GM12878 (cell line): Measurements from ENCODE around the gene CCDC141. TPM values are rescaled to one million over a fixed set of nuclear protein-coding genes. Genes with fewer than 3 reads are reported as not detected.

Source experiments
- ATAC-seq: fragments of 200-7000 bp; cut with Tn5 transposase; 3 replicates; pipeline ENCODE4 v1.9.1; 2020; ENCODE audit warnings: mild to moderate bottlenecking, moderate library complexity
- BruUV-seq: library from RNA; stranded (reverse); fragments of 400-500 nt; replicated peaks from 2 replicates; lab custom pipeline; 2021; lab: Mats Ljungman, UMichigan
- CTCF ChIA-PET: fragments of 300-600 bp; sonication (Branson Sonifier 250); formaldehyde crosslinking; extraction: SDS; loops from one replicate; lab custom pipeline; 2021; ENCODE audit warnings: inconsistent platforms; lab: Yijun Ruan, JAX
- POLR2A ChIA-PET: fragments of 350-600 bp; formaldehyde crosslinking; extraction: SDS; loops from one replicate; lab custom pipeline; 2021; ENCODE audit warnings: inconsistent platforms; lab: Charles Lee
- RAD21 ChIA-PET: fragments of 300-600 bp; sonication (Branson Sonifier 250); formaldehyde crosslinking; loops from one replicate; lab custom pipeline; 2023; ENCODE audit warnings: antibody characterized with exemption; ENCODE audit not compliant: unreplicated experiment; lab: Charles Lee
- SMC1A ChIA-PET: fragments of 300-600 bp; sonication (Branson Sonifier 250); formaldehyde crosslinking; loops from one replicate; lab custom pipeline; 2023; ENCODE audit not compliant: unreplicated experiment, uncharacterized antibody; lab: Charles Lee
- DNase-seq: peaks from one replicate; pipeline ENCODE4 v3.0.0-alpha.2; 2011; ENCODE audit warnings: low read depth, low spot score
- FAIRE-seq: peaks from 3 replicates; lab custom pipeline; 2011; peaks lifted over from hg19 to GRCh38; lab: Jason Lieb, UNC
- H2AFZ ChIP-seq: 2 replicates; pipeline ENCODE4 v1.6.0; 2011; ENCODE audit warnings: low read depth, low read length, control low read depth; ENCODE audit not compliant: control insufficient read depth
- H3K27ac ChIP-seq: 2 replicates; pipeline ENCODE4 v1.5.1; 2011; ENCODE audit warnings: control low read depth; ENCODE audit not compliant: control insufficient read depth, insufficient read depth
- H3K27me3 ChIP-seq, 2 experiments: replicated peaks in 1 of 2; 2 replicates each; pipeline versions ENCODE4 v1.6.0 to v1.6.1; 2011; ENCODE audit warnings: low read length in 1 of 2; ENCODE audit not compliant: control insufficient read depth in 2 of 2, insufficient read depth in 2 of 2
- H3K36me3 ChIP-seq, 2 experiments: 2 replicates each; pipeline ENCODE4 v1.5.1; 2011; ENCODE audit warnings: low read length in 1 of 2; ENCODE audit not compliant: control insufficient read depth in 2 of 2, insufficient read depth in 2 of 2
- H3K4me1 ChIP-seq: 2 replicates; pipeline ENCODE4 v1.6.1; 2011; ENCODE audit warnings: mild to moderate bottlenecking, low read length, moderate library complexity, mixed read lengths; ENCODE audit not compliant: control insufficient read depth, insufficient read depth
- H3K4me2 ChIP-seq: 2 replicates; pipeline ENCODE4 v1.6.0; 2011; ENCODE audit warnings: control low read depth; ENCODE audit not compliant: control insufficient read depth, insufficient read depth
- H3K4me3 ChIP-seq: fragments of 200-600 bp; sonication (generic); 2 replicates; pipeline ENCODE4 v1.5.1; 2016
- H3K79me2 ChIP-seq: 2 replicates; pipeline ENCODE4 v1.6.0; 2011; ENCODE audit warnings: low read length; ENCODE audit not compliant: control insufficient read depth, insufficient read depth
- H3K9ac ChIP-seq: 2 replicates; pipeline ENCODE4 v1.8.0; 2011; ENCODE audit warnings: low read length, control low read depth, mixed read lengths; ENCODE audit not compliant: control insufficient read depth, insufficient read depth
- H3K9me3 ChIP-seq: replicated peaks from 3 replicates; pipeline ENCODE4 v1.5.1; 2011; ENCODE audit warnings: mild to moderate bottlenecking, low read length; ENCODE audit not compliant: control insufficient read depth, insufficient read depth
- H4K20me1 ChIP-seq: 2 replicates; pipeline ENCODE4 v1.6.0; 2011; ENCODE audit not compliant: control insufficient read depth, insufficient read depth
- CBX5 ChIP-seq: sonication (generic); IDR thresholded peaks from 2 replicates; pipeline ENCODE4 v1.6.1; 2016; ENCODE audit warnings: low read depth, moderate library complexity, mild to moderate bottlenecking, inconsistent platforms
- HDAC6 ChIP-seq: fragments of 200-600 bp; sonication (generic); IDR thresholded peaks from one replicate; pipeline ENCODE4 v1.8.0; 2017; ENCODE audit warnings: antibody characterized with exemption; ENCODE audit not compliant: unreplicated experiment
- IKZF1 ChIP-seq: fragments of 450-650 bp; conservative IDR thresholded peaks from 2 replicates; pipeline ENCODE4 v1.6.1; 2017; ENCODE audit warnings: antibody characterized with exemption, mild to moderate bottlenecking
- IRF5 ChIP-seq: fragments of 450-650 bp; IDR thresholded peaks from 2 replicates; pipeline ENCODE4 v1.6.1; 2017; ENCODE audit warnings: borderline replicate concordance
- SREBF2 ChIP-seq: IDR thresholded peaks from 2 replicates; pipeline ENCODE4 v1.6.1; 2012; ENCODE audit warnings: mild to moderate bottlenecking, low read length
- YY1 ChIP-seq: IDR thresholded peaks from 2 replicates; pipeline ENCODE4 v1.6.1; 2011; ENCODE audit warnings: low read depth, mild to moderate bottlenecking, low read length
- WGBS: methylation state at CpG from one replicate; pipeline ENCODE4 v1.1.6; 2016; ENCODE audit warnings: low lambda C conversion rate; ENCODE audit not compliant: insufficient replicate concordance, insufficient coverage; ENCODE audit errors: missing lambda C conversion rate; 5-methylcytosine and 5-hydroxymethylcytosine counted together
- in situ Hi-C: fragments of 300-500 bp; cut with MboI; formaldehyde crosslinking; loops from 9 replicates; pipeline ENCODE4 v1.14.3; 2018; ENCODE audit warnings: mixed read lengths
- intact Hi-C: fragments of 100-400 bp; cut with micrococcal nuclease; formaldehyde crosslinking; loops from one replicate; pipeline ENCODE4 v1.14.2; 2022; ENCODE audit not compliant: unreplicated experiment
- polyA plus RNA-seq, 11 experiments: library from polyadenylated mRNA; depleted of rRNA in 4 of 11; unstranded in 6 of 11; stranded (reverse) in 5 of 11; fragments of >200 nt; fragmentation: Nextera tagmentation in 4 of 11; fragmentation: Illumina TruSeq in 1 of 11; extraction: Ambion mirVana in 4 of 11; extraction: Trizol in 1 of 11; gene quantifications; 1 replicate in 1 of 11; 2 replicates in 10 of 11; pipeline versions ENCODE4 v1.2.1 to v1.2.3, GENCODE V29; 2011 to 2016; ENCODE audit warnings: inconsistent platforms in 2 of 11, missing spikeins in 2 of 11, low read depth in 1 of 11
- total RNA-seq, 4 experiments: library from RNA; depleted of rRNA in 3 of 4; stranded (reverse); fragments of >200 nt in 3 of 4; fragmentation: Illumina TruSeq in 1 of 4; extraction: Trizol in 1 of 4; gene quantifications; 2 replicates each; pipeline versions ENCODE4 v1.2.1 to v1.2.3, GENCODE V29; 2013 to 2021
- TF ChIP-seq, protein P1 (sequence below): fragments of 450-650 bp; IDR thresholded peaks from 2 replicates; pipeline ENCODE4 v1.6.1; 2016; ENCODE audit warnings: mild to moderate bottlenecking

CCDC141 gene
- total and polyA plus RNA-seq, 10 of the 15 experiments (the other 5 are each of a cell fraction or from before 2014, with no cell fraction given), result 0.84 to 12.5 (median 3.6) TPM

- DNase-seq (no peak), FAIRE-seq (no peak), ATAC-seq (no peak)
- Histone ChIP-seq H3K4me1 (no peaks in the 10 kb centered on the region), H3K27ac (no peak within 1 kb of the TSS), H3K4me2 (no peak within 1 kb of the TSS), H3K79me2 (no peaks in the 10 kb centered on the region), H3K36me3 (no peaks in the 10 kb centered on the region), H4K20me1 (no peaks in the 10 kb centered on the region), H3K9ac (no peak within 1 kb of the TSS), H3K9me3 (no peaks in the 10 kb centered on the region), H3K27me3 (no peaks in the 10 kb centered on the region), H3K4me3 (no peak within 1 kb of the TSS), H2AFZ (no peak within 1 kb of the TSS)
- RAD21 ChIA-PET, result interaction anchor here (1.0 to 1.1 kb wide), 2 partner anchors 12 to 213 kb away, joined by 3 read pairs; no protein-coding TSS in a partner anchor
- in situ Hi-C loops (no loop called here), intact Hi-C loops (no loop called here)
- POLR2A ChIA-PET, result no interaction called here
- SMC1A ChIA-PET, result interaction anchor here (1.0 to 1.2 kb wide), 4 partner anchors 11 to 322 kb away, joined by 3 to 6 read pairs (median 4); no protein-coding TSS in a partner anchor
- WGBS, result 50% methylated on average over 10 of the region's 10 CpGs
- TF ChIP-seq HDAC6, result no peak
- TF ChIP-seq IRF5, result no peak
- no peak for TF ChIP-seq YY1
- TF ChIP-seq SREBF2, result no peak
- TF ChIP-seq CBX5, result no peak
- TF ChIP-seq, protein P1, sequence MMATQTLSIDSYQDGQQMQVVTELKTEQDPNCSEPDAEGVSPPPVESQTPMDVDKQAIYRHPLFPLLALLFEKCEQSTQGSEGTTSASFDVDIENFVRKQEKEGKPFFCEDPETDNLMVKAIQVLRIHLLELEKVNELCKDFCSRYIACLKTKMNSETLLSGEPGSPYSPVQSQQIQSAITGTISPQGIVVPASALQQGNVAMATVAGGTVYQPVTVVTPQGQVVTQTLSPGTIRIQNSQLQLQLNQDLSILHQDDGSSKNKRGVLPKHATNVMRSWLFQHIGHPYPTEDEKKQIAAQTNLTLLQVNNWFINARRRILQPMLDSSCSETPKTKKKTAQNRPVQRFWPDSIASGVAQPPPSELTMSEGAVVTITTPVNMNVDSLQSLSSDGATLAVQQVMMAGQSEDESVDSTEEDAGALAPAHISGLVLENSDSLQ, result peak; percentile 28
- no peak for TF ChIP-seq IKZF1
- CTCF ChIA-PET, result interaction anchor here (1.4 to 2.2 kb wide), 6 partner anchors 10 to 322 kb away, joined by 3 to 9 read pairs (median 6); no protein-coding TSS in a partner anchor
- no TSS peak for BruUV-seq
Observed at GRCh38 chr2:178807227-178808008, 242.5 kb downstream of the CCDC141 start, which contains the start of gene TTN. TTN (minus strand) TSS chr2:178807423; CDS start chr2:178804642, 2,781 bp downstream.
